Astrocyte of the hippocampus (primary cell): Measurements from ENCODE around the gene MXRA5.
"Not testable (repeated sequence)": the region's sequence is repeated elsewhere in the genome, so short reads cannot be mapped to it uniquely, and the experiment has no call there.

Source experiments
- DNase-seq: peaks from one replicate; pipeline ENCODE4 v3.0.0; 2011; ENCODE audit warnings: low read depth, low spot score

The MXRA5 gene

DNA sequence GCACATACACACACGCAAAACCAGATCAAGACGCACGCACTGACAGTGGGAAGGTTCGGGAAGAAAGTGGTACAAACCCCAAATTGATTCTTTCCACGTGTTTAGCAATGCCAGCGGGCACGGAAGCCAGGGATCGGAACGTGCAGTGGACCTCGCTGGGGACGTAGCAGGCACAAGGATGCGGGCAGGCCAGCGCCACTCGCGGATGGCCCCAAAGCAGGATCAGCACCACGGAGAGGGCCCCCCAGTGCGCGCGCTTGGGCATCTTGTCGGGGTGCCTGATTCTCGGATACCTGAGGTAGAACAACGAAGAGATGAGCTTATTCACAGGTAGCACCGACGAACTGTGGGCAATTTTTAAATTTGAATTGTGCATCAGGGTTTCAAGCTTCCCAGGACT lies 2.9 kb downstream of the MXRA5 start:
- DNase-seq, result peak; percentile 14

DNA sequence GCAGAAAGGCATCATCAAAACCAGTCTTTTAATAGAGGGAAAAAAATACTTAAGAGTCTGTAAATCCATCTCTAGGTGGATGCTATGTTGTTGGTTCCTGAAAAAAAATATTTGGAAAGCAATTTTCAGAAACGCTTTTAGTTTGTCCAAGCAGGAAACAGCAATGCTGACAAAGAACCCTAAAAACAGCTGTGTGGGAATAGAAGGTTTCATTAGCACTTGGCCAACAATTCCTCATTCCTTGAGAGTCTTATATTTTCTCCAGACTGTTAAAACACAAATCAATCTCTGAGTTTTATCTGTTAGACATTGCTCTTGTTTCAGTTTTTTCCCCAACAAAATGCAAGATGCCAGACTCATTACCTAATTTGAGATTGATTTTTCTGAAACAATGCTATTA lies 6.4 kb downstream of the MXRA5 start:
- no peak for DNase-seq

DNA sequence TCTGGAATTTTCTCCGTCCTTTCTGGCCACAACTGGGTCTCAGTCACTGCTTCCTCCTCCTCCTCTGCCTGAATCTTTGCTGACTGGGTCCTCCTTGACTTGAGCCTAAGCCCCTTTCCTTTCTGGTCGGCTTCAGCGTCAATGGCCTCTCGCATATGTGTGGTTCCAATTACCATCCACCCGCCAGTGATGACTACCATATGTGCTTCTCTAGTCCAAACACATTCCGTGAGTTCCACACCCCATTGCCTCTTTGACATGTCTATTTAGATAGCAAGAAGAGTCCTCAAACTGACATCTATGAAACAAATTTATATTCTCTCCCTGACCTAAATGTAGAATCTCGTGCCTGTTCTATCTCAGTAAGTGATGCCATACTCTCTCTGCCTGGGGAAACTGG lies 19.8 kb downstream of the MXRA5 start:
- DNase-seq, result no peak

DNA sequence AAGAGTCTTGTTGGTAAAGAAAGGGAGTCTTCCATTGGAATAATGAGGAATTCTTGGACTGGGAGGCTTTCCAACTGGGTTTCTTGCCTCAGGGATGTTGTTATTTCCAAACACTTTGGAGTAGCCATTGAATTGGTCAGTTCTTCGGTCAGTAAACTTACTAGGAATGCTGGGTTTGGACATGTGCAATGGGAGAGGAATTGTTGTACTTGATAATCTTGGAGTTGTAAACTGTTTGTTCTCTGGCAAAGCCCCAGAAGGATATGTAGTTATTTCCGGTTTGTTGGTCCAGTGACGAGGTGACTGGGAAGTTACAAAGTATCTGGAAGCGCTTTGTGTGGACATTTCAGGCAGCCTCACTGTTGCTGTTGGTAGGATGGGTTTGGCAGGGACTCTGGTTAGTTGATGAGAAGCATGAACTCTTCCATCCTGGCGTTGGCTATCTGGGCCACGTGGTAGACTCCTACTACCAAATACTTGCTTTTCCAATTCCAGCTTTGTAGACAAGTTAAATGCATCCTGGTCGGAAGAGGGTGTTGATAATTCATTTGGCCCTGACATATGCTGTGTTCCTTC lies 25.9 kb downstream of the MXRA5 start:
- DNase-seq, result no peak

DNA sequence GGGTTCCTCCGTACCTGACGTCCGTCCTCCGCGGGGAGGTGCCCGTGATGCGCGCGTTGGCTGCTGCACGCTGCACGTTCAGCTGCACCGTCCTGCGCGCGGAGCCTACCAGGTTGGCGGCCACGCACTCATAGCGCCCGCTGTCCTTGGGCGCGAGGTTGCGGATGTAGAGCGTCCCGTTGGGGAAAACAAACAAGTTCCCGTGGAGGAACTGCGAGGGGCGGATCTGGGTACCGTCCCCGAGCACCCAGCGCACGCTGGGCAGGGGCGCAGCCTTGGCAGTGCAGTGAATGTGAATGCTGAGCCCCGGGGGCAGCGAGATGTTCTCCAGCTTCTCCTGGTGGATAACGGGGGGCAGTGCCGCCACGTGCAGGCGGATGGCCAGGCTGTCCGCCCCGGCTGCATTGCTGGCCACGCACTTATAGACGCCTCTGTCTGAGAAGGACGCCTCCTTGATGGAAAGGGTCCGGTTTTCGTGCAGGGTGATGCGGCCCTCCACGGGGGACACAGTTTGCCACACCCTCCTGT lies 29.2 kb downstream of the MXRA5 start:
- no peak for DNase-seq

DNA sequence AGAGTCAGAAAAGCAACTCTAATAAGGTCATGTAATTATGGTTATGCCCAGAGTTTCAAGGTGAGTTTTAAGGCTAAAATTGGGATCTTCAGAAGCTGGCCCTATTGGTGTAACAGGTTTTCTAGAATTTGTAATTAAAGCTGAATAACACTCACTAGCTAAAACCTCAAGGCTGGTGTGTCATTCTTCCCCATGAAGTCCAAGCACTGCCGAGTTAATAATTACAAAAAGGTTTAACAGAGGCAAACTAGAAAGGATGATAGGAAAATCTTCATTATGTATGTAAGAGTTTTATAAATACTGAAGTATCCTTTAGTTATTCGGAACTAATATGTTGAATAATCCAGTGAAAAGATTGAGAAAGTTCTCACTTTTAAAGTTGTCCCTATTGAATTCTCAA lies 34.3 kb downstream of the MXRA5 start:
- DNase-seq, result no peak

DNA sequence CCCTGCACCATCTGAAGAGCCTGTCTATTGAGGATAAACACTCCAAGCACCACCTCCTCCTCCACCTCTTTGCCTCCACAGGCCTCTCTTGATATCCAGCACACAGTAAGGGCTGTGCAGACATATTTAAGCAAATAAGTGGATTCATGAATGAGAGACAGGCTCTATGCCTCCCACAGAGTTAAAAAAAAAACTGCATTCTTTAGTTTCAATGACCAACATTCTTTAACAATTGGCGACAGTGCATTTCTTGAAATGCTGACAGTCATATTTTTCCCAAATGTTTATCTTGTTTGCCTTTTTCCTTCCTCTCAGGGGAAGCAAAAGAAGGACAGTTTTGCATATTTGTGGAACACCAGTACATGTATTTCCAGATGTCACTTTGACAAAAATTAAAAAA lies 38.6 kb downstream of the MXRA5 start:
- peak; percentile 11 for DNase-seq

DNA sequence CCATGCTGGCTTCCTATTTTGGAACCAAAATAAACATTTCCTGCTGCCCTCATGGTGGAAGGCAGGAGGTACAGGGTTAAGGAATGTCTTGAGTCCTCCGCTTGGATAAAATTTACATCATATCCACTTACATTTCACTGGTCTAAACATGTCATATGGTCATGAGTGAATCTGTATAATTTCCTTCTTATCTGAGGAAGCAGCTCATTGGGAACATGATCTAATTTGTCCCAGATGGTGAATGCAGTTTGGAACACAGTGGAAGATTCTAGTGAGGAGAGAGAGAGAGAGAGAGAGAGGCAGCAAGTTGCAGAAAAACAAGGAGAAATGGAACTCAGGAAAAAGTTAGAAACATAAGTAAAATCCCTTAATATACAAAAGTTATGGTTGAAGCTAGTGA lies 46.8 kb downstream of the MXRA5 start:
- no peak for DNase-seq

DNA sequence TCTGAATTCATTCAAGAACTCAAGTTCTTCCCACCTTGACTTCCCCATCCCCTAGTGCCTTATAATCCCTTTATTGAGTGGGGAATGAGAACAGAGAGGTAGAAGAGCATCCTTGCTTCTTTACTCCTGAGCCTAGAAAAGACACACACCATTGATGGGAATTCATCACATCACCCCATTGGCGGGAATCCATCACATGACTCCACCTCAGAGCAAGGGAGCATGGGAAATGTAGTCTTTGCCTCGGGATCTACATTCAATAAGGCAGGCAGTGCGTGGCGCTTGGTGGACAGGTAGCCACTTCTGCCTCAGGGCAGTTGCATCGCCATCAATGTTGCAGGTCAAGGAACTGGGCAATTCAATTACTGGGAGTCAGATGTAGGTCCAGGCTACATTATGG lies 50.7 kb downstream of the MXRA5 start:
- peak; percentile 12 for DNase-seq

DNA sequence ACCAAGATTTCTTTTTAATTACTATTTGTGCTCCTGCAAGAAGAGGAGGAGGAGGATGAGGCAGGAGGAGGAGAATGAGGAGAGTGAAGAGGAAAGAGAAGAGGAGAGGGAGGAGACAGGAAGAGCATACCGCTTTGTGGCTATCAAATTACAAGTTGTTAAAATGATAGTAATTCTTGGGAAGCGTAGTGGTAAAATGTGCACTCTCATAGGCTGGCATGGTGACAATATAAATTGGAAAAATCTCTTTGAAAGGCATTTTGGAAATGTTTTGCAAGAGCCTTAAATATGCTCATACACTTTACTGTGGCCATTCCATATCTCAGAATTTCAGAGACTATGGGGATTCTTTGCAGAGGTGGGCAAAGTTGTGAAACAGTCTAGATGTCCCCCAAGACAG lies 53.2 kb downstream of the MXRA5 start:
- no peak for DNase-seq

DNA sequence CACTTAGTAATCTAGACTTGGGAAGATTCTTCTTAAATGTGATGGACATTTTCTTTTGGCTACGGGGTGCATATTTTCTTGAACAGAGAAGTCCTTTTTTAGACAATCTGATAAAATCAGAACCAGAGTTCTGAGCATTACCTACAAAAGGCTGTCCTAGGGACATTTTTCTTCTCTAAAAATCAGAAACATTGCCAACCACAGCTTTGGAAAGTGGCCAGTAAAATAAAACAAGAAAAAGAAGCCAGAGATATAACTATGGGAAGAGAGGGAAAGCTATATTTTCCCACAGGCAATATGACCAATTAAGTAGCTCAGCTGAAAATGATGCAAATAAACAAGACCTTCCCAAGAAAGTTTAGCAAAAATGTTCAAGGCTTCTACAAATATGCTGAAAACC lies 55.9 kb downstream of the MXRA5 start:
- DNase-seq, result peak; percentile 33

DNA sequence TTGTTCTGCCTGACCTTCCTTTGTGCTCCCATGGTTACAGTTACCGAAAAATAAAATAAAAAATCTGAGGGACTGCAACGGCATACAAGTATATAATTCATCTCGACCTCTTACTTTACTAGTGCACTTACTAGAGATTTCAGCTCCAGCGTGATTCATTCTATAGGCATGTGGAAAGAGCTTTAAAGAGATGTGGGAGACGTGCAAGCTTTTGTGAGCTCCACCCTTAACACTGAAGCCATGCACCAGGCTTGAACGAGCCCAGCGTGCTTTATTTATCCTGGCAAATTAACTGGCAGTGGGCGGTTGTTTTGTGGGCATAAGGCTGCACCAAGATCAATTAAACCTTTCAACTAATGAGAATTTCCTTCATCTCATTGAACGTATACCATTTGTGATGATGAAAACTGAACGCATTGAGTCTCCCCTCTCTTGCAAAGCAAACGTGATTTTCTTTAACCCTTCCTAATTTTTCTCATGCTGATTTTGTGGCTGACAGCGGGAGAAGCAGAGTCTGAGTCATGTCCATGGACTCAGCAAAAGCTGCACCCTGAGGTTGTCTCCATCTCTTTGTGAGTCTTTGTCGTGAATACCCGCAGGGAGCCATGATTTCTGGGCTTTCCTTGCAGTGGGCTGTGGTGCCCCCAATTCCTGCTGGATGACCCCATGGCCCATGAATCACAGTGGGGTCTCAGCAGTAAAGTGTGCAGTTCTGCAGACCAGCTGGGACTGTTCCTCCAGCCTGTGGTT lies 60.1 kb downstream of the MXRA5 start:
- DNase-seq, result peak; percentile 80

DNA sequence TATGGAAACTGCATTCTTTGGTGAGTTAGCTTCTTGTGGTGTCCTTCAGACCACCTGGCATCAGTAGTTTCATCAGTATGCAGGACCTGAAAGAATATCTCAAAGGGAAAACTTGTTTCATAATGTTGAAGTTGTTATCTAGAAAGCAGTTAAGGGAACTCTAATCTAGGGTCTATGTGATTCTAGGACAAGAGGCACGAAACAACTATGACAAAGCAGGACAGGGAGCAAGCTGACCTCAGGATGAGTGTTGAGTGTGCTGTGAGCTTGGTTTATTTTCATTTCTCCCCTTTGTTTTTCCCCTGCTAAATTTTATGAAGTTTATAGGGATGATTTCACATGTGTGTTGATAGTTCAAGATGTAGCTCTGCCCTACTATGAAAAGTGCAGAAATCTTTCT lies 65.7 kb downstream of the MXRA5 start:
- DNase-seq, result no peak

DNA sequence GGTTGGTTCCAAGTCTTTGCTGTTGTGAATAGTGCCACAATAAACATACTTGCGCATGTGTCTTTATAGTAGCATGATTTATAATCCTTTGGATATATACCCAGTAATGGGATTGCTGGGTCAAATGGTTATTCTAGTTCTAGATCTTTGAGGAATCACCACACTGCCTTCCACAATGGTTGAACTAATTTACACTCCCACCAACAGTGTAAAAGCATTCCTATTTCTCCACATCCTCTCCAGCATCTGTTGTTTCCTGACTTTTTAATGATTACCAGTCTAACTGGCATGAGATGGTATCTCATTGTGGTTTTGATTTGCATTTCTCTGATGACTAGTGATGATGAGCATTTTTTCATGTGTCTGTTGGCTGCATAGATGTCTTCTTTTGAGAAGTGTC lies 72.8 kb downstream of the MXRA5 start:
- not testable (repeated sequence) for DNase-seq

DNA sequence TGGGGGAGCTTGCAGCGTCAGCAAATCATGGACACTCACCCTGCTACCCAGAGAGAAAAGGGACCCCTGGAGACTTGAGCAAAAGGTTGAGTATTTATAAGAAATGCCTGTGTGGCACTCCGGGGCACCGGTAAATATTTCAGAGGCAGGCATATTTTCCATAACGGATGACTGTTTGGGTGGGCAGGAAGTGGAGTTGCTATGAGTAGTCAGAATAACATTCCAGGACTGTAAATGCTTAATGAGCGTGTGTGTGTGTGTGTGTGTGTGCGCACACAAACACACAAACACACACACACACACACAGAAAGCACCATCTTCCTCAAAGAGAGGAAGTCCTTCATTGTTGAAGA lies 74.6 kb downstream of the MXRA5 start:
- DNase-seq, result peak; percentile 78

DNA sequence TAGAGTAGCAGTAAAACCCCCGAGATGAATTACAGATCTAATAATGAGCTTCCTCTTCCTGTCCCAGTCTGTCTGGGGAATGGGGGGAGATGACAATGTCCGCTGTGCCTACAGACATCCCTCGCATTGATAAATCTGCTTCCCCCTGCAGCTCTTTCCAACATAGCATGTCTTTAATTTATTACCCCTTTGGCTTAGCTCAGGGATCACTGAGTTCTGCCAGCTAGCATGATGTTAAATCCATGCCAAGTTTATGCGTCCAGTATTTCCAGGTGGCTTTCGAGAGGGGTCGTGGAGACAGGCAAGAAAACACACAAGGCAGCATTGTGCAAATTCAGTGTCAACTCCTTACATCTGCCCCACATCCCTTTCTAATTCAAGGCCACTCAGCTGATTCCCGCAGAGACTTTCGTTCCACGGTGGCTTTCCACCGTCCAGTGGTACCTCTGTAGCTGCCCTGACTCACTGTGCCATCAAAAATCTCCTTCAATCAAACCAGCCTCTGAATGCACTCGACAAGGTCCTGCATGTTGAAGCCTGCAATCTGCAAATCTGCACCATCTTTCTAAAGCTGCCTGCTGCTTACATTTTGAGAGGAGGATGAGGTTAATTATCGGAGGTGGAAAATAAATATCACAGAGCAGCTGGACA lies 75.1 kb downstream of the MXRA5 start:
- DNase-seq, result no peak

DNA sequence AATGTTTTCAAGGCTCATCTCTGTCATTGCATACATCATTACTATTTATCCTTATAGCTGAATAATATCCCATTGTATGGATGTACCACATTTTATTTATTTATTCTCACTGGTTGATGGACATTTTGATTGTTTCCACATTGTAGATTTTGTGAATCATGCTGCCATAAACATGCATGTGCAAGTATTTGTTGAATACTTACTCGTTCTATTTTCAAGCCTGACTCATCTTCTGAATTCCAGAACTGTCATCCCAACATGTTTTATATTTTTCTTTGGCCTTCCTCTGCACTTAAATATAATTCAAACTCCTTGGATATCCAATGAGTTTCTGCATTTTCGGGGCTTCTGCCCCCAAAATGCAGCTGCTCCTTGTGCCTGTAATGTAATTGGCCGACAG lies 77.6 kb downstream of the MXRA5 start:
- DNase-seq, result no peak

DNA sequence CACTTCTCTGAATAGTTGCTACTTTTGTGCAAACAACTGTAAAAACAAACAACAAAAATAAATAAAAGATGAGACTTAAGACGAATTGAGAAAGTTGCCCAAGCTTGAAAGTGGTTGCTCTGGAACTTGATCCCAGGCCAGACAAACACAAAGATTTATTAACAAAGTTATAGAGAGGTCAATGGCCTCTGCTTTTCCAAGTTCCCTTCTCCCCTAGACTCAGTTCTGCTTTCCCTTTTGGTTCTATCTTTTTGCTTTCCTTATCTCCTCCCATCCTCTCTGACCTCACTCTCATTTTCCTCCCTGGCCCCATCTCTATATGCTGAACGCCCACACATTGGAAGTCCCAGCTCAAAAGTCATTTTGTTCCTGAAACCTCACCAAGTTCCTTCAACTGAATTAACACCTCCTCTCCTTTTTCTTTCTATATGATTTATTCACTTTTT lies 82.7 kb downstream of the MXRA5 start:
- DNase-seq, result no peak

DNA sequence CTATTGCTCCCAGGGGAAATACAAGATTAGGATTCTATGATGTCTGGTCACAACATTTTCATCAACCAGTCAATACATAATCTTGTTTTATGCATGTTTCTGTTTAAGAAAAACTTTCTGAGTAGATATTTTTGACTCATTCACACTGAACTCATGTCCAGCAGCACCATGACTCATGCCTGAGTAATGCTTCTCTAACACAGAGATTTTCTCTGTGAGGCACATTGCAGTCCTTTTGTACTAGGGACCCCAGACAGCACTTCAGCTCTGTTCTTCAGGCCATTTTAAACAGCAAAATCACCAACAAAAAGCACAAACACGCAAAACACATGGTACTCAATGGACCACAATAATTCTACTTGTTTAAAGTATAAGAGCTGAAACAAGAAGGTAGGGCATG lies 83.6 kb downstream of the MXRA5 start:
- peak; percentile 87 for DNase-seq
